ENCODE data around the gene THAP10. TPM values are rescaled to one million over a fixed set of nuclear protein-coding genes. Genes with fewer than 3 reads are reported as not detected.

The THAP10 gene
- total and polyA plus RNA-seq, 9 of the 15 experiments (the other 6 are each of a cell fraction or from before 2014, with no cell fraction given) = 0.04 to 0.28 (median 0.09) TPM; not detected in 3

GRCh38 chr15:70854666-70854976 lies 37.6 kb downstream of the THAP10 start:
- ATAC-seq = no peak
- Histone ChIP-seq H2AFZ (ENCODE audit: low read depth, low read length) (no peak overlapping the region), H3K9me3 (replicated peaks; ENCODE audit: control insufficient read depth, insufficient read depth, low read depth, low read length) (no peaks in the 10 kb centered on the region), H3K4me3 (no peak overlapping the region), H3K9me1 (ENCODE audit: control insufficient read depth, insufficient read depth, low read length) (no peaks in the 10 kb centered on the region), H3K27ac (ENCODE audit: extremely low read depth, low read depth, low read length) (no peak overlapping the region), H3K9ac (ENCODE audit: insufficient read depth in 1 of 2, low read depth in 2 of 2, low read length in 2 of 2) (no peak overlapping the region), H3K4me2 (ENCODE audit: insufficient read depth, low read length) (no peak overlapping the region), H3K4me1 (replicated peaks in 1 of 2; ENCODE audit: control insufficient read depth in 2 of 2, insufficient read depth in 2 of 2, low read length in 2 of 2) (no peaks in the 10 kb centered on the region; a peak in 1 of 5 replicates), H3K36me3 (ENCODE audit: control insufficient read depth, insufficient read depth, low read length) (no peaks in the 10 kb centered on the region), H4K20me1 (replicated peaks; ENCODE audit: control insufficient read depth, insufficient read depth, low read length) (no peaks in the 10 kb centered on the region), H3K27me3 (ENCODE audit: control insufficient read depth in 2 of 2, insufficient read depth in 2 of 2, low read length in 2 of 2) (peaks cover 2 to 8% of the 10 kb centered on the region in 2 experiments; a peak in 3 of 5 replicates), H3K79me2 (ENCODE audit: control insufficient read depth, insufficient read depth, low read length) (no peaks in the 10 kb centered on the region)
- TF ChIP-seq NFYB (IDR thresholded peaks at IDR 0.05; ENCODE audit: extremely low read depth, insufficient read length) = no peak
- no peak for TF ChIP-seq JUN (IDR thresholded peaks at IDR 0.05; ENCODE audit: borderline replicate concordance, low read depth, low read length)
- TF ChIP-seq JUN (CRISPR knock-in tag; IDR thresholded peaks at IDR 0.05; ENCODE audit: borderline replicate concordance) = no peak
- TF ChIP-seq TRIM28 (IDR thresholded peaks at IDR 0.05) = no peak
- no peak for TF ChIP-seq CREM (IDR thresholded peaks at IDR 0.05; ENCODE audit: low read depth)
- TF ChIP-seq SIN3A (IDR thresholded peaks at IDR 0.05; ENCODE audit: borderline replicate concordance in 2 of 2, control insufficient read depth in 1 of 2, low read depth in 2 of 2, low read length in 2 of 2) = no peak
- TF ChIP-seq CREBBP (IDR thresholded peaks at IDR 0.05; ENCODE audit: low read depth, low read length) = no peak
- TF ChIP-seq CEBPB (tag; IDR thresholded peaks at IDR 0.05) = no peak
- TF ChIP-seq CTBP1 (IDR thresholded peaks at IDR 0.05; ENCODE audit: borderline replicate concordance) = no peak
- TF ChIP-seq MAFF (IDR thresholded peaks at IDR 0.05; ENCODE audit: low read length) = no peak
- TF ChIP-seq ZNF146 (CRISPR knock-in tag; IDR thresholded peaks at IDR 0.05; ENCODE audit: unreplicated experiment) = no peak
- no peak for TF ChIP-seq RBM25 (IDR thresholded peaks at IDR 0.05; ENCODE audit: low read depth, low read length, severe bottlenecking)
- TF ChIP-seq ATF6 (CRISPR knock-in tag; IDR thresholded peaks at IDR 0.05) = no peak
- no peak for TF ChIP-seq NBN (IDR thresholded peaks at IDR 0.05; ENCODE audit: low read depth)
- TF ChIP-seq ETV1 (tag; conservative IDR thresholded peaks at IDR 0.05; ENCODE audit: low read depth) = no peak
- no peak for TF ChIP-seq NUFIP1 (IDR thresholded peaks at IDR 0.05; ENCODE audit: partially characterized antibody)
- no peak for TF ChIP-seq ZC3H8 (IDR thresholded peaks at IDR 0.05)
- POLR2A ChIA-PET = no interaction called here
- no peak for FAIRE-seq
- CTCF ChIA-PET (ENCODE audit: low intra/inter-chr PET ratio) = no interaction called here
- no TSS peak for BruUV-seq (replicated peaks)
- intact Hi-C loops (cut with micrococcal nuclease) (no loop called here), in situ Hi-C loops (cut with MboI) (no loop called here)
- WGBS (ENCODE audit: insufficient coverage, low coverage, missing lambda C conversion rate) = 3% methylated on average over 4 of the region's 4 CpGs
- no peak for DNase-seq (ENCODE audit: extremely low read depth in 1 of 4, low spot score in 3 of 4)

Data from K562 (cell line).